Panc1 (cell line): ENCODE measurements around the gene ATP2A2. TPM values are rescaled to one million over a fixed set of nuclear protein-coding genes. Genes with fewer than 3 reads are reported as not detected.
"Not testable (repeated sequence)": the region's sequence is repeated elsewhere in the genome, so short reads cannot be mapped to it uniquely, and the experiment has no call there.

ENCODE experiments used
- ATAC-seq: fragments of 200-7000 bp; cut with Tn5 transposase; 2 replicates; pipeline ENCODE4 v1.9.1; 2020; ENCODE audit warnings: mild to moderate bottlenecking, moderate library complexity
- BruUV-seq: library from RNA; stranded (reverse); fragments of 400-500 nt; replicated peaks from 2 replicates; lab custom pipeline; 2021; lab: Mats Ljungman, UMichigan
- CTCF ChIA-PET: fragments of 300-600 bp; sonication (Branson Sonifier 250); formaldehyde crosslinking; loops from one replicate; lab custom pipeline; 2022; ENCODE audit warnings: antibody characterized with exemption; lab: Charles Lee
- POLR2A ChIA-PET: fragments of 300-600 bp; sonication (Branson Sonifier 250); formaldehyde crosslinking; loops from one replicate; lab custom pipeline; 2022; ENCODE audit warnings: antibody characterized with exemption; lab: Charles Lee
- DNase-seq: peaks from one replicate; pipeline ENCODE4 v3.0.0-alpha.2; 2010; ENCODE audit warnings: low read depth, low spot score
- H3K27ac ChIP-seq: 2 replicates; pipeline ENCODE4 v1.5.1; 2011; ENCODE audit warnings: mild to moderate bottlenecking, low read length, inconsistent platforms
- H3K27me3 ChIP-seq: fragments of 200-500 bp; sonication (Bioruptor generic); 2 replicates; pipeline ENCODE4 v1.6.0; 2014; ENCODE audit warnings: low read length, inconsistent platforms; ENCODE audit not compliant: control insufficient read depth, insufficient read depth
- H3K36me3 ChIP-seq: fragments of 200-500 bp; sonication (Bioruptor generic); 2 replicates; pipeline ENCODE4 v1.5.1; 2014; ENCODE audit warnings: inconsistent platforms, mild to moderate bottlenecking, low read length, moderate library complexity; ENCODE audit not compliant: control insufficient read depth, insufficient read depth
- H3K4me1 ChIP-seq: 2 replicates; pipeline ENCODE4 v1.5.1; 2011; ENCODE audit warnings: inconsistent platforms, mild to moderate bottlenecking, low read length, moderate library complexity; ENCODE audit not compliant: control insufficient read depth, insufficient read depth
- H3K4me3 ChIP-seq, 2 experiments: 2 replicates each; pipeline ENCODE4 v1.5.1; 2011 to 2012; ENCODE audit warnings: low read depth in 2 of 2, low read length in 2 of 2, mild to moderate bottlenecking in 2 of 2, inconsistent platforms in 1 of 2, moderate library complexity in 1 of 2
- H3K9me3 ChIP-seq: fragments of 200-500 bp; sonication (Bioruptor generic); 2 replicates; pipeline ENCODE4 v1.5.1; 2014; ENCODE audit warnings: low read depth, mild to moderate bottlenecking, inconsistent platforms, low read length, moderate library complexity; ENCODE audit not compliant: control insufficient read depth, insufficient read depth
- POLR2AphosphoS5 ChIP-seq: IDR thresholded peaks from 2 replicates; pipeline ENCODE4 v1.6.1; 2012; ENCODE audit warnings: mild to moderate bottlenecking, low read depth, low read length, moderate library complexity
- SIN3A ChIP-seq: IDR thresholded peaks from 2 replicates; pipeline ENCODE4 v1.6.1; 2012; ENCODE audit warnings: low read depth, mild to moderate bottlenecking, low read length, moderate library complexity, borderline replicate concordance; ENCODE audit not compliant: insufficient read depth
- TCF7L2 ChIP-seq: IDR thresholded peaks from 2 replicates; pipeline ENCODE4 v1.6.1; 2011; ENCODE audit warnings: mild to moderate bottlenecking, low read depth, low read length, inconsistent platforms
- in situ Hi-C: cut with HindIII; loops from 2 replicates; pipeline ENCODE4 v1.10.0; 2016; ENCODE audit warnings: low sequenced_read_pairs, low pct_unique_long_range_greater_than_20kb
- intact Hi-C: fragments of 100-400 bp; cut with micrococcal nuclease; formaldehyde crosslinking; loops from one replicate; pipeline ENCODE4 v1.10.0; 2022; ENCODE audit not compliant: unreplicated experiment
- total RNA-seq: library from RNA; stranded (reverse); gene quantifications from one replicate; pipeline ENCODE4 v1.2.1, GENCODE V29; 2021; ENCODE audit not compliant: unreplicated experiment
- TF ChIP-seq, protein P1 (sequence below): fragments of 450-650 bp; IDR thresholded peaks from 2 replicates; pipeline ENCODE4 v1.5.1; 2017; ENCODE audit warnings: mild to moderate bottlenecking
- TF ChIP-seq, protein P2 (sequence below), 2 experiments: IDR thresholded peaks; 2 replicates each; pipeline ENCODE4 v1.6.1; 2011 to 2012; ENCODE audit warnings: low read depth in 2 of 2, control low read depth in 1 of 2, low read length in 1 of 2, mild to moderate bottlenecking in 1 of 2, moderate library complexity in 1 of 2; ENCODE audit not compliant: insufficient read depth in 1 of 2

Gene ATP2A2
- total RNA-seq, 1 experiment from 2014 or later, result 286 TPM

DNA sequence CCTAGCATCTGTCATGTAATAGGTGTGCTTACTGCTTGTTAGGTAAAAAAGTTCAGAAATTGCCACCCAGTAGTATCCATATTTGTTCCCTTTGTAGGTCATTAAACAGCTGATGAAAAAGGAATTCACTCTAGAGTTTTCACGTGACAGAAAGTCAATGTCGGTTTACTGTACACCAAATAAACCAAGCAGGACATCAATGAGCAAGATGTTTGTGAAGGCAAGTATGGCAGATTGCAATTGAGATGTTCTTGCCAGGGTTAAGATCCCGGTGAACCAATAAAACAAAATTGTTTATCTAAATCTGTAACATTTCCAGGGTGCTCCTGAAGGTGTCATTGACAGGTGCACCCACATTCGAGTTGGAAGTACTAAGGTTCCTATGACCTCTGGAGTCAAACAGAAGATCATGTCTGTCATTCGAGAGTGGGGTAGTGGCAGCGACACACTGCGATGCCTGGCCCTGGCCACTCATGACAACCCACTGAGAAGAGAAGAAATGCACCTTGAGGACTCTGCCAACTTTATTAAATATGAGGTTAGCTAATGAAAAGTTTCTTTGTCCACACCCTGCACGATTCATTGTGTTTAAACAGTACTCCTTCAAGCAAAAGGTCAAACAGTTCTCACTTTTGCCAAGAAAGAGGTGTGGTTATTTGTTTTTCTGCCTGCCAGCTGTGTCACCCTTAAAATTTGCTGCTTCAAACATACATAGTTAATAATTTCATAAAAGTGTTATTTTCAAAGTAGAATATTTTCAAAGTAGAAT is 58.3 kb downstream of the ATP2A2 start:
- Histone ChIP-seq H3K4me3 (no peak overlapping the region), H3K27me3 (no peaks in the 10 kb centered on the region), H3K9me3 (no peaks in the 10 kb centered on the region), H3K36me3 (peaks cover 62% of the 10 kb centered on the region), H3K27ac (no peak overlapping the region), H3K4me1 (no peaks in the 10 kb centered on the region)
- intact Hi-C loops, result no loop called here
- TF ChIP-seq, protein P1, sequence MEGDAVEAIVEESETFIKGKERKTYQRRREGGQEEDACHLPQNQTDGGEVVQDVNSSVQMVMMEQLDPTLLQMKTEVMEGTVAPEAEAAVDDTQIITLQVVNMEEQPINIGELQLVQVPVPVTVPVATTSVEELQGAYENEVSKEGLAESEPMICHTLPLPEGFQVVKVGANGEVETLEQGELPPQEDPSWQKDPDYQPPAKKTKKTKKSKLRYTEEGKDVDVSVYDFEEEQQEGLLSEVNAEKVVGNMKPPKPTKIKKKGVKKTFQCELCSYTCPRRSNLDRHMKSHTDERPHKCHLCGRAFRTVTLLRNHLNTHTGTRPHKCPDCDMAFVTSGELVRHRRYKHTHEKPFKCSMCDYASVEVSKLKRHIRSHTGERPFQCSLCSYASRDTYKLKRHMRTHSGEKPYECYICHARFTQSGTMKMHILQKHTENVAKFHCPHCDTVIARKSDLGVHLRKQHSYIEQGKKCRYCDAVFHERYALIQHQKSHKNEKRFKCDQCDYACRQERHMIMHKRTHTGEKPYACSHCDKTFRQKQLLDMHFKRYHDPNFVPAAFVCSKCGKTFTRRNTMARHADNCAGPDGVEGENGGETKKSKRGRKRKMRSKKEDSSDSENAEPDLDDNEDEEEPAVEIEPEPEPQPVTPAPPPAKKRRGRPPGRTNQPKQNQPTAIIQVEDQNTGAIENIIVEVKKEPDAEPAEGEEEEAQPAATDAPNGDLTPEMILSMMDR, result no peak
- no peak for TF ChIP-seq TCF7L2
- TF ChIP-seq SIN3A, result no peak
- no peak for TF ChIP-seq POLR2AphosphoS5
- TF ChIP-seq, protein P2, sequence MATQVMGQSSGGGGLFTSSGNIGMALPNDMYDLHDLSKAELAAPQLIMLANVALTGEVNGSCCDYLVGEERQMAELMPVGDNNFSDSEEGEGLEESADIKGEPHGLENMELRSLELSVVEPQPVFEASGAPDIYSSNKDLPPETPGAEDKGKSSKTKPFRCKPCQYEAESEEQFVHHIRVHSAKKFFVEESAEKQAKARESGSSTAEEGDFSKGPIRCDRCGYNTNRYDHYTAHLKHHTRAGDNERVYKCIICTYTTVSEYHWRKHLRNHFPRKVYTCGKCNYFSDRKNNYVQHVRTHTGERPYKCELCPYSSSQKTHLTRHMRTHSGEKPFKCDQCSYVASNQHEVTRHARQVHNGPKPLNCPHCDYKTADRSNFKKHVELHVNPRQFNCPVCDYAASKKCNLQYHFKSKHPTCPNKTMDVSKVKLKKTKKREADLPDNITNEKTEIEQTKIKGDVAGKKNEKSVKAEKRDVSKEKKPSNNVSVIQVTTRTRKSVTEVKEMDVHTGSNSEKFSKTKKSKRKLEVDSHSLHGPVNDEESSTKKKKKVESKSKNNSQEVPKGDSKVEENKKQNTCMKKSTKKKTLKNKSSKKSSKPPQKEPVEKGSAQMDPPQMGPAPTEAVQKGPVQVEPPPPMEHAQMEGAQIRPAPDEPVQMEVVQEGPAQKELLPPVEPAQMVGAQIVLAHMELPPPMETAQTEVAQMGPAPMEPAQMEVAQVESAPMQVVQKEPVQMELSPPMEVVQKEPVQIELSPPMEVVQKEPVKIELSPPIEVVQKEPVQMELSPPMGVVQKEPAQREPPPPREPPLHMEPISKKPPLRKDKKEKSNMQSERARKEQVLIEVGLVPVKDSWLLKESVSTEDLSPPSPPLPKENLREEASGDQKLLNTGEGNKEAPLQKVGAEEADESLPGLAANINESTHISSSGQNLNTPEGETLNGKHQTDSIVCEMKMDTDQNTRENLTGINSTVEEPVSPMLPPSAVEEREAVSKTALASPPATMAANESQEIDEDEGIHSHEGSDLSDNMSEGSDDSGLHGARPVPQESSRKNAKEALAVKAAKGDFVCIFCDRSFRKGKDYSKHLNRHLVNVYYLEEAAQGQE (IDR thresholded peaks at IDR 0.05; ENCODE audit: insufficient read depth in 1 of 2, low read depth in 2 of 2, low read length in 1 of 2), result no peak
- BruUV-seq, result no TSS peak
- ChIA-PET CTCF (interaction anchor here (0.6 kb wide), 1 partner anchor 270 kb away, joined by 3 read pairs; no protein-coding TSS in a partner anchor), POLR2A (no interaction called here)
- DNase-seq (no peak), ATAC-seq (no peak)
- in situ Hi-C loops, result no loop called here

DNA sequence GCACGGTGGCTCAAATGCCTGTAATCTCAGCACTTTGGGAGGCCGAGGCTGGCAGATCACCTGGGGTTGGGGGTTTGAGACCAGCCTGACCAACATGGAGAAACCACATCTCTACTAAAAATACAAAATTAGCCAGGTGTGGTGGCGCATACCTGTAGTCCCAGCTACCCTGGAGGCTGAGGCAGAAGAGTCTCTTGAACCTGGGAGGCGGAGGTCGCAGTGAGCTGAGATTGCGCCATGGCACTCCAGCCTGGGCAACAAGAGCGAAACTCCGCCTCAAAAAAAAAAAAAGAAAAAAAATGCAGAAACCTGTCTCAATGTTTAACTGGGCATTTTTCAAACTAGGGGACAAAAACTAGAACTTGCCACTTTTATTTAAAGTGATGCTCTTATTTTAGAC is 59.2 kb downstream of the ATP2A2 start:
- intact Hi-C loops, in situ Hi-C loops, H3K4me3 ChIP-seq, H3K27ac ChIP-seq, POLR2A ChIA-PET, DNase-seq, BruUV-seq, H3K4me1 ChIP-seq, H3K9me3 ChIP-seq, ATAC-seq, H3K27me3 ChIP-seq: not testable (repeated sequence)
- CTCF ChIA-PET, result interaction anchor here (0.6 kb wide), 1 partner anchor 269 kb away, joined by 3 read pairs; no protein-coding TSS in a partner anchor
- peaks cover 67% of the 10 kb centered on the region for H3K36me3 ChIP-seq

DNA sequence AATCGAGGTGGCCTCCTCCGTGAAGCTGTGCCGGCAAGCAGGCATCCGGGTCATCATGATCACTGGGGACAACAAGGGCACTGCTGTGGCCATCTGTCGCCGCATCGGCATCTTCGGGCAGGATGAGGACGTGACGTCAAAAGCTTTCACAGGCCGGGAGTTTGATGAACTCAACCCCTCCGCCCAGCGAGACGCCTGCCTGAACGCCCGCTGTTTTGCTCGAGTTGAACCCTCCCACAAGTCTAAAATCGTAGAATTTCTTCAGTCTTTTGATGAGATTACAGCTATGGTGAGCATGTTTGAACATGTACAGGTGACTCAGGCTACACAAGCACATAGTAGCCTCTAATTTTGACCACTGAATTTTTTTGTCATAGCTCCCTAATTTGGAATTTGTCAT is 59.7 kb downstream of the ATP2A2 start:
- in situ Hi-C loops (no loop called here), intact Hi-C loops (no loop called here)
- ChIA-PET CTCF (no interaction called here), POLR2A (no interaction called here)
- TF ChIP-seq, protein P2 (IDR thresholded peaks at IDR 0.05; ENCODE audit: insufficient read depth in 1 of 2, low read depth in 2 of 2, low read length in 1 of 2), result no peak
- TF ChIP-seq, protein P1, result no peak
- TF ChIP-seq TCF7L2, result no peak
- TF ChIP-seq SIN3A, result no peak
- TF ChIP-seq POLR2AphosphoS5, result no peak
- Histone ChIP-seq H3K4me1 (no peaks in the 10 kb centered on the region), H3K4me3 (no peak overlapping the region), H3K9me3 (no peaks in the 10 kb centered on the region), H3K36me3 (peaks cover 67% of the 10 kb centered on the region), H3K27ac (no peak overlapping the region), H3K27me3 (no peaks in the 10 kb centered on the region)
- DNase-seq (no peak), ATAC-seq (no peak)
- no TSS peak for BruUV-seq
